ENCODE data around the gene DLGAP1.

DNA sequence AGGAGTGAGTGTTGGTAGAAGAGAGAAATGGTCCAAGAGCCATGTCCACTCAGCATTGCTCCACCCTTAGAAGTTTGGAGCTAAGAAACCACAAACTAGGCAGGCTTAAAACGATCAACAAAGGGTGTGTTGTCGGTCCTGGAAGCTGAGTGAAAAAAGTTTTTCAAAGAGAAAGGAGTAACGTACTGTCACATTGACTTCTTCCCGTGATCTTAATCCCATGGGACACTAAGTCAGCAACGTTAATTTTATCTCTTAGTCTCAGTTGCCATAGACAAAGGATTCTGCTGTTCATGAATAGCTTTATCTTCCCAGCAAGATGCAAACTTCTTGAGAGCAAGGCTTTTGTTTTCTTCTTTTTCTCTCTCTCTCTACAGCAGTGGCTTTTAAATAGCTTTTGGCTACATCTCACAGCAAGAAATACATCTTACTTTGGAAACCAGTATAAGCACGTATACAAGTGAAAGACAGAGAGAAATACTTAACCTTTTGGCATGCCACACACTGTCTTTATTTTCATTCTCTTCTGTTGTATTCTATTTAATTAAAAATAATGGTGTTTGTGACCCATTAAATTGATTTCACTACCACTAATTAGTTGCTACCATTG is 627.8 kb downstream of the DLGAP1 start:
- TF ChIP-seq CTCF (IDR thresholded peaks at IDR 0.05; ENCODE audit: low read length) = no peak
- no peak for TF ChIP-seq EZH2 (IDR thresholded peaks at IDR 0.05; ENCODE audit: borderline replicate concordance, low read length)

All from OCI-LY1 (cell line).